GM12875 (cell line): ENCODE measurements around the gene VWC2L.

Experiments used
- H3K4me3 ChIP-seq: one replicate; pipeline ENCODE4 v1.5.1; 2011; ENCODE audit warnings: low read depth, low read length, control low read depth
- TF ChIP-seq, protein P1 (sequence below): IDR thresholded peaks from 2 replicates; pipeline ENCODE4 v1.5.1; 2011; ENCODE audit warnings: low read depth, mild to moderate bottlenecking, control low read depth, inconsistent platforms, low read length, moderate library complexity, borderline replicate concordance; ENCODE audit not compliant: insufficient read depth

VWC2L gene

DNA sequence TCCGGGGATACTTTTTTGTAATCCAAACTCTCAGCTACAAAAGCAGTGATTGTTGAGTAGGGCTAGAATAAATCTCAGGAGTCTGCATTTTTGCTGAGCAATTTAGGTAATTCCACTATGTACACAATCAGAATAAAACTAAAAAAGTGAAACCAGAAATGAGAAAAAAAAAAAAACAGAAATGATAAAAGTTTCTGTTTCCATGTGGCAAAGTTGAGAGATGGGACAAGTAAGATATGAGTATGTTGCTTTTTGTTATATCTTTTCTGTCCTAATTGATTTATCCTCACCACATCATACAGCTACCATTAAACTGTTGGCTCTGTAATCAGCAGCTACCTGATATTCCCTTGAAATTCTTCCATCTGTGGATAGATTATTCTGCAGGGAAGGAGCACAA, 92.7 kb downstream of the VWC2L start:
- TF ChIP-seq, protein P1, sequence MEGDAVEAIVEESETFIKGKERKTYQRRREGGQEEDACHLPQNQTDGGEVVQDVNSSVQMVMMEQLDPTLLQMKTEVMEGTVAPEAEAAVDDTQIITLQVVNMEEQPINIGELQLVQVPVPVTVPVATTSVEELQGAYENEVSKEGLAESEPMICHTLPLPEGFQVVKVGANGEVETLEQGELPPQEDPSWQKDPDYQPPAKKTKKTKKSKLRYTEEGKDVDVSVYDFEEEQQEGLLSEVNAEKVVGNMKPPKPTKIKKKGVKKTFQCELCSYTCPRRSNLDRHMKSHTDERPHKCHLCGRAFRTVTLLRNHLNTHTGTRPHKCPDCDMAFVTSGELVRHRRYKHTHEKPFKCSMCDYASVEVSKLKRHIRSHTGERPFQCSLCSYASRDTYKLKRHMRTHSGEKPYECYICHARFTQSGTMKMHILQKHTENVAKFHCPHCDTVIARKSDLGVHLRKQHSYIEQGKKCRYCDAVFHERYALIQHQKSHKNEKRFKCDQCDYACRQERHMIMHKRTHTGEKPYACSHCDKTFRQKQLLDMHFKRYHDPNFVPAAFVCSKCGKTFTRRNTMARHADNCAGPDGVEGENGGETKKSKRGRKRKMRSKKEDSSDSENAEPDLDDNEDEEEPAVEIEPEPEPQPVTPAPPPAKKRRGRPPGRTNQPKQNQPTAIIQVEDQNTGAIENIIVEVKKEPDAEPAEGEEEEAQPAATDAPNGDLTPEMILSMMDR: no peak
- H3K4me3 ChIP-seq: no peak overlapping the region

DNA sequence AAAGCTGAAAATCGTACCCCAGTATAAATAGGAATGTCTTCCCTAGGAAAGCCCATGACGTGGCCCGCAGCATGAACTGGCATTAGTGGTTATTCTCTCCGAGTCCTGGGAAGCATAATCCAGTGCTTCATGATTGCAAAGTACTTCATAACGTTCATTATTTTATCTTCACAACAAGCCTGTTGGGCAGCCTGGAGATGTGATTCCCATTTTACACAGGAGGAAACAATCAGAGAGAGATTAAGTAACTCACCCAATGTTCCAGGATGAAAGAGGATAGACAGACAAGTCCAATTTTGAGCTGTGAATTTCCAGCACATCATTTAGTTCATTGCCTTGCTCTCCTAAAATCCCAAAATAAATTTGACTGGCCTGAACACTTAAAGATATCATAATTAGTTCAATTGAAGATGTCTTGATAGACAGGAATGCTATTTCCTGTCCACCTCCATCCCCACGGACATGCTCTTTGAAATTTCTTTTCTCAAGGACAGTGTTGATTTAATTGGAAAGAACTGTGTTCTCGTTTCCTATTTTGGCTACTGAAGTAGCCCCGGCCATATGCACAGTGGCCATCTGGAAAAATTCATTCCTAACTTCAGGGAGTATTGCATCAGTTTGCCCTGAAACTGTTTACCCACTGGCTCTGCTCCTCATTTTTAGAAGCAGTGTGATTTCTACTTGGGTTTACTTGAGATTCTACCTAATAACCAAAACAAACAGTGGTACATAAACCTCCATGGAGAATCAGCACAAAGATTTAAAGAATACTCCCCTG, 93.9 kb downstream of the VWC2L start:
- TF ChIP-seq, protein P1: no peak
- no peak overlapping the region for H3K4me3 ChIP-seq

DNA sequence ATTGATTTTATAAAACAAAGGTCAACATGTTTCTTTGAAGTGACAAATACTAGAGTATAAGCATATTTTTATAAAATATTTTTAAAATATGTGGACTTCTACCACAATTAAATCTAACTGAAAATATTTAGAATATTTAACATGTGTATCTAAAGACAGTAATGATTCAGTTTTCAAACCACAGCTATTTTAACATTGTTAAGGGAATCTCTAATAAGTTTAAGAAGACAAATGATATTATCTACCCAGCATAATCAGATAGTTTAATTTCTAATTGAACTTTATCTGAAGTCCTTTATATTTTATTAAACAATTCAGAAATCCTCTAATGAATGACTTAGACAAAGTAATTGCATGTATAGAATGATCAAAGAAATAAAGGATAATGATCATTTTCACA, 96.2 kb downstream of the VWC2L start:
- TF ChIP-seq, protein P1: no peak
- H3K4me3 ChIP-seq: no peak overlapping the region

DNA sequence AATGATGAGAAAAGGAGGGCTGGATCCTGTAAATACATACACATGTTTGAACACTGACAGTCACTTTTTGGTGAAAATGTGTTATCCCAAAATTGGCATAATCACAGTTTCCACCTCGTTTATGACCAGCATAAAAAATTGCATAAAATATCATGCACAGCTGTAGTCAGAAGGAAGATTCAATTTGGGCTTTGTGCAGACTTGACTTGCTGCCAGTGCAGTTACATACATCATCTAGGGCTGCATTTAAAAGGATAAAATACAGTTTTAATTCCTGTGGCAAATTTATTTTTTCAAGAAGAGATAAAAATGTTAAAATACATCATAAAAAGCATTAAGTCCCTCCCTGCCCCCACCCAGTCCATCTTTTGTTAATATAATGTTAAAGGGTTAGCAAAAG, 103.8 kb downstream of the VWC2L start:
- no peak overlapping the region for H3K4me3 ChIP-seq
- TF ChIP-seq, protein P1: no peak

DNA sequence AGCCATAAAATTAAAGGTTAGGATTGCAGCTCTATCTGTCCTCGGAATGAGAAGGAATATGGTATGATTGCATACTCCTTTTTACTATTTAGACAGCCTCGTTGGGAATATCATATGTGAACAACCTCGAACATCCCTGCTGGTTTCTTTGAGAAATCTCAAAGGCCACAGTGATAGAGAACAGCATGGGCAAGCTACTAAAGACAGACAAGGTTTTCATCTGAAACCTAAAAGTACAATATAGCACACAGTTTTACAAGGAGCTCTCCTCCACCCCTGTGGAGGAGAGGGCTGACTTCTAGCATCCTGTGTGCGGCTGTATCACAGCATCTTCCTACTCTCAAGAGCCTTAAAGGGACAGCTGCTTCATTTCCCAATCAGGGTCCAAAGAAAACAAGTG, 104.3 kb downstream of the VWC2L start:
- TF ChIP-seq, protein P1: no peak
- H3K4me3 ChIP-seq: no peak overlapping the region

DNA sequence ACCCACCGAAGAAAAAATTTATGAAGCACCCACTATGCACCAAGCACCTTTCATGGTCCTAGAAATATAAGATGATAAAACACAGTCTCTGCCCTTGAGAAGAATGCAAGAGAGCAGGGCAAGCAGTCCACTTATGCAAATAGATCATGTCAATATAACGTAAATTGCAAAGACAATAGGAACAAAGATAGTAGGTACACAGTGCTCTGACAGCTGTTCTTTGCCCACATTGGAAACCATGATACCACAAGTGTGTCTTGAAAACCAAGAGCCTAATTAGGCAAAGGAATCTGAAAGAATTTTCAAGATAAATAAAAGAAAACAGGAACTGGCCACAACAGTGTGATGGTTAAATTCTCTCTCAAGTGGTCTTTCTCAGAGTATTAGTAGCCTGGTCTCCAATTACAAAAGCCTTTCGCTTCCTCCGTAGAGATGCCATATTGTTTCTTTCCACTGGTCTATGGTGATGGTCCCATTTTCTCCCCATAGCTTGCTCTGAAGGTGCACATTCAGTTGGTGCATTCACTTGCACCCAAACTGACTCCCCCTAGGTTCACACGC, 108.5 kb downstream of the VWC2L start:
- TF ChIP-seq, protein P1: no peak
- H3K4me3 ChIP-seq: no peak overlapping the region

DNA sequence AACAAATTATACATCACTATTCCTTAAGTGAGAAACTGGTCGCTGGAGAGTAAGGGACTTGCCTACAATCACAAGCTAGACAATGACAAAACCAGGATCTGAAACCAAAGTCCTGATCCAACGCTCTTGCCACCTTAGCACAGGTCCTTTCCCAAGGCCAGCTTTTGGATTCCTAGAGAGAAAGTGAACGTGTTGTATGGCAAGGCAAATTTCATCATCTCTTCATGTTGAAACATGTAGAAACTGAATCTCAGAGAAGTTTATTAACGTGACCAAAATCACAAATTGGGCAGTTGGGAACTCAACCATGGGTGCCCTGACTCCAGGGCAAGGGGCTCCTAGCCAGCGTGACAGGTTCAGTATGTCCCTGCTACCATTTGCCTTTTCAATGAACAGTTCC, 118.2 kb downstream of the VWC2L start:
- H3K4me3 ChIP-seq: no peak overlapping the region
- TF ChIP-seq, protein P1: no peak
